ENCODE data around the gene SUSD1.
"Not testable (repeated sequence)": the region's sequence is repeated elsewhere in the genome, so short reads cannot be mapped to it uniquely, and the experiment has no call there.

SUSD1 gene

GRCh38 chr9:112149211-112149610 lies 25.9 kb downstream of the SUSD1 start:
- H3K4me3 ChIP-seq (ENCODE audit: low read depth, low read length) = no peak overlapping the region
- no peak for TF ChIP-seq CTCF (IDR thresholded peaks at IDR 0.05; ENCODE audit: borderline replicate concordance, insufficient read depth, low read depth, low read length)

DNA sequence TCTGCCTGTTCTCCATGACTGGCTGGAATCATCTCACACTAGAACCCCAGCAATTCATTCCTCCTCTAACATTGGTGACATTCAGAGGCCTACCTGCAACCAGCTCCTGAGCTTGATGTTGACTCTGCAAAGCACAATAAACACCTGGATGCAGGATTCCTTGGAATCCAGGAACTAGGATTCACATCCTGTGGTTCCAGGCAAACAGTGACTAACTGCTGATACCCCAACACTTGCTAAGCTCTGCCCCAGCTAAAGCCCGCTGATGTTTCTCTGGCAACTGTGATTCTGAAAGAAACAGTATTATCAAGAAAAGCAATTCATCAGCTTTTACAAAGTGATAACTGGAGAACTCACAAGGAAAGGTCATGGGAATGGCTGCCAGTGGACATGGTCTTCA lies 29.2 kb downstream of the SUSD1 start:
- no peak for TF ChIP-seq CTCF (IDR thresholded peaks at IDR 0.05; ENCODE audit: borderline replicate concordance, insufficient read depth, low read depth, low read length)
- no peak overlapping the region for H3K4me3 ChIP-seq (ENCODE audit: low read depth, low read length)

DNA sequence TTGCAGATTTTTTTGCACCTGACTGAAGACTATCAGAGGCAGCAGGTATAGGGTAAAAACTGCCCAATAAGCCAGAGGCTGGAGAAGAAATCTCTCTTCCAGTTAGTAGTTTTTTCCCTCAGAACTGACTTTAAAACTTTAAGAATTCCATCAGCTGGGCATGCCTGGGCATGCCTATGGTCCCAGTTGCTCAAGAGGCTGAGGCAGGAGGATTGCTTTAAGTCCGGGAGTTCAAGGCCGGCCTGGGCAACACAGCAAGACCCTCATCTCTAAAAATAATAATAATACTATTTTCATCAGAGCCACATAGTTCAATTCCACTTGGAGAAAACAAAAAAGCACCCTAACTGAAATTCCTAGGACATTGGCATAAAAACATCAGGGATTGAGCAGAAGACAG lies 30.3 kb downstream of the SUSD1 start:
- H3K4me3 ChIP-seq (ENCODE audit: low read depth, low read length) = no peak overlapping the region
- TF ChIP-seq CTCF (IDR thresholded peaks at IDR 0.05; ENCODE audit: borderline replicate concordance, insufficient read depth, low read depth, low read length) = no peak

DNA sequence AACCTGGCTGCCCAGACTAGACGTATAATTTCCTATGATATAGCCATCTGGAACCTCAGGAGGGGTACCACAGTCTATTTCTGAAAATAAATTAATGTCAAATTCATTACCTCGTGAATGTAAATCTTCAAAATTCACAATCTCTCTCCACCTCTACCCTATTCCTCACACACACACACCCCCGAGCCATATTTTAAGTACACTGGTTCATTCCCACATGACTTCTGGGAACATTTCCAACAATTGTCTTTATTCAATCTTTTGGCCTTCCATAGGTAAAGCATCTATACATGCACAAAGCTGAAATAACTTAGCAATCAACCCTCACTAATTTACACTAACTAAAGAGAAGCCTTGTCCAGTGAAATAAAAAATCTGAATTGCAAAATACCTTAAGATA lies 32.7 kb downstream of the SUSD1 start:
- H3K4me3 ChIP-seq (ENCODE audit: low read depth, low read length) = no peak overlapping the region
- TF ChIP-seq CTCF (IDR thresholded peaks at IDR 0.05; ENCODE audit: borderline replicate concordance, insufficient read depth, low read depth, low read length) = no peak

DNA sequence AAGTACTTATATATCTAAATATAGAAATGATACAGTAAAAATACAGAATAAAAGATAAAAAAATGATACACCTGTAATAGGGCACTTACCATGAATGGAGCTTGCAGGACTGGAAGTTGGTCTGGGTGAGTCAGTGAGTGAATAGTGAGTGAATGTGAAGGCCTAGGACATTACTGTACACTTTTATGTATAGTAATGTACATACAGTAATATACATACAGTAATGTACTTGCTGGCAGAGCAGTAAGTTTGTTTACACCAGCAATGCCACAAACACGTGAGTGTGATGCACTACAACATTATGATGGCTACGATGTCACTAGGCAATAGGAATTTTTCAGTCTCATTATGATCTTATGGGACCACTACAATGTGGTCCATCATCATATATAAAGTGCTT lies 34.2 kb downstream of the SUSD1 start:
- H3K4me3 ChIP-seq (ENCODE audit: low read depth, low read length) = no peak overlapping the region
- no peak for TF ChIP-seq CTCF (IDR thresholded peaks at IDR 0.05; ENCODE audit: borderline replicate concordance, insufficient read depth, low read depth, low read length)

- H3K4me3 ChIP-seq (ENCODE audit: low read depth, low read length) = no peak overlapping the region
- TF ChIP-seq CTCF (IDR thresholded peaks at IDR 0.05; ENCODE audit: borderline replicate concordance, insufficient read depth, low read depth, low read length) = no peak
Observed at GRCh38 chr9:112137066-112137465, 38.0 kb downstream of the SUSD1 start.

DNA sequence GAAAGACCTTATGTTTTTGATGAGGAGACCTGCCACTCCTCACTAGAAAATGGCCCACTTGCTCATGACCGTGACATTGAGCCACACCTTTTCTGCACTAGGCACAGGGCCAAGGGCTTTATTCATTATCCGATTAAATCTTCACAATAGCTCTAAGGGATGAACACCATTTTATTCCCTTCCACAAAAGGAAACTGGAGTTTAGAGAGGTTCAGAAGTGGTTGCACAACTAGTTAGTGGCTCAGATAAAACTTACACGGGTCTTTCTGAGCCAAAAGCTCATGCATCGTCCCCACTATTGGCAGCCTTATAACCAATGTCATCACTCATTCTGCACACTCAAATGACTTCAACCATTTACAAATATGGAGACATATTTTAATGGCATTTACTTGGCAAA lies 39.4 kb downstream of the SUSD1 start:
- no peak overlapping the region for H3K4me3 ChIP-seq (ENCODE audit: low read depth, low read length)
- no peak for TF ChIP-seq CTCF (IDR thresholded peaks at IDR 0.05; ENCODE audit: borderline replicate concordance, insufficient read depth, low read depth, low read length)

DNA sequence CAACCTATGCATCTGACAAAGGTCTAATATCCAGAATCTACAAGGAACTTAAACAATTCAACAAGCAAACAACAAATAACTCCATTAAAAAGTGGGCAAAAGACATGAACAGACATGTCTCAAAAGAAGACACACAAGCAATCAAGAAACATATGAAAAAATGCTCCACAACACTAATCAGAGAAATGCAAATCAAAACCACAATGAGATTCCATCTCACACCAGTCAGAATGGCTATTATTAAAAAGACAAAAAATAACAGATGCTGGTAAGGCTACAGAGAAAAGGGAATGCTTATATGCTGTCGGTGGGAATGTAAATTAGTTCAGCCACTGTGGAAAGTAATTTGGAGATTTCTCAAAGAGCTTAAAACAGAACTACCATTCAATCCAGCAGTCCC lies 41.3 kb downstream of the SUSD1 start:
- H3K4me3 ChIP-seq (ENCODE audit: low read depth, low read length) = not testable (repeated sequence)
